GM19455 (cell line): Measurements from ENCODE around the gene POLR1A.

Experiments
- ATAC-seq: cut with Tn5 transposase; IDR thresholded peaks from one replicate; pipeline ENCODE4 v1.9.1; 2021; ENCODE audit not compliant: unreplicated experiment

POLR1A gene

DNA sequence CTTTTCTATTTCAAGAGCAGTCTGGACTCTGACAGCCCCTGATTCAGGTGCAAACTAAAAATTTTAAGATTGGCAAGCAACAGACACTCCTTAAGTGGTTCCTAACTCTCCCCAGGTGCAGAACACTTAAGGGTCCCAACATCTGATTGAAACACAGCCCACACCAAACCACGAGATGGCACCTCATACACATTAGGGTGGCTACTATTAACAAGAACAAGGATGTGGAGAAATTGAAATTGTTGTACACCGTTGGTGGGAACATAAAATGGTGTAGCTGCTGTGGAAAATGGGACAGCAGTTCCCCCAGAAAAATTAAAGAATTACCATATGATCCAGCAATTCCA lies 82.3 kb downstream of the POLR1A start:
- ATAC-seq, result no peak

DNA sequence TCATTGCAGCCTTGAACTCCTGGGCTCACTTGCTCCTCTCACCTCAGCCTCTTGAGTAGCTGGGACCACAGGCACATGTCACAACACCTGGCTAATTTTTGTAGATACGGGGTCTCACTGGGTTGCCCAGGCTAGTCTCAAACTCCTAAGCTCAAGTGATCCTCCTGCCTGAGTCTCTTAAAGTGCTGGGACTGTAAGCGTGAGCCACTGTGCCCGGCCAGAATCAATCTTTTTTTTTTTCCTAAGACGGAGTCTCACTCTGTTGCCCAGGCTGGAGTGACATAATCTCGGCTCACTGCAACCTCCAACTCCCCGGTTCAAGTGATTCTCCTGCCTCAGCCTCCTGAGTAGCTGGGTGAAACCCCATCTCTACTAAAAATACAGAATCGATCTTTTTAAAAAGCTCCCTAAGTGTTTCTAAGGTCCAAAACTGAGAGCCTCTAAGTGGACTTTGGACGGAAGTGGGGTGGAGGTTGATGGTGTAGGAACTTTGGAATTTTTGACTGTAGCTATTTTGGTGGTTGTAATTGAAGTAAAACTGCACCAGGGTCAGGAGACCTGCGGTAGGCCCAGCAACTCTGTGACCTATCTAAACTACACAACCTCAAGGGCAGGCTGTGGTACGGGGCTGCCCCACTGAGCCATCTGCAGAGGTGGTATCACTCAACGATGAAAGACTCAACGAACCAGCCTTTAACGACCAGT lies 82.9 kb downstream of the POLR1A start:
- no peak for ATAC-seq

DNA sequence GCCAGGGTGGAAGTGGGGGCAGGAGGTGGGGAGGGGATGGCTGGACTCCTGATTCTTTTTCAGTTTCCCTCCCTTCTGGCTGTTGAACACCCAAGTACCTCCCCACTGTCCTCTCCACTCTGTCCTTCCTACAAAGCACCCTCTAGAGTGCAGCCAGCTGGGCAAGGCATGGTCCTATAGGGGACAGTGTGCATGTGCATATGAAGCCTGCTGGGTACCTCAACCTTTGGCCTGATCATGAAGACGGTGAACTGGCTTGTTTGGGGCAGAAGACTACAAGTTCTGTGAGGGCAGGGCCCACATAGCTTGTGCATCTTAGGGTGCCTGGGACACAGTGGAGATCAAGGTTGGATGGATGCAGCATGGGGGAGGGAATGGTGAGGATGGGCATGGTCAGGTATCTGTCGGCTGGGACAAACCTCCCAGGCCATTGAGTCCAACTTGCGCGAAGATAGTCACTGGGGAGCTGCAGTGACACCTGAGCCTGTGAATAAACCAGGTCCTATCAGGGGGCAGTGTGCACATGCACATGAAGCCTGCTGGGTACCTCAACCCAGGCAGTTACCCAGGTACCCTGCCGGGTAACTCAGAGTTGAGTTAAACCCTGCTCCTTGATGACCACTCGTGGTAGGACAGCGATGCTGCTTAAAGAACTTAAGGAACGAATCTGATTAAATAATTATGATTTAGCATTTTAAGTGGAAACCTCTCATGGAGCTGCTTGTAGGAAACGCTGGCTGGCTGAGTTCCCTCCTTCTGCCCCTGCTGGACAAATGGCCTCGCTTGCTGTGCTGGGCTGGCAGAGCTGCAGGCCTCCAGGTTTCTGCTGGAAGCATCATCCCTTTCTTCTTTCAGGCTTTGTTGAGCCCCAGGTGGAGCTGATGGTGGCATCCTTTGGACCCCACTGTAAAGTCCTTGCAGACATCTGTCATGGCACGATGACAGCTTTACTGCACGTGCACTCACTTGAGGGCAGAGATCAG lies 84.0 kb downstream of the POLR1A start:
- no peak for ATAC-seq

DNA sequence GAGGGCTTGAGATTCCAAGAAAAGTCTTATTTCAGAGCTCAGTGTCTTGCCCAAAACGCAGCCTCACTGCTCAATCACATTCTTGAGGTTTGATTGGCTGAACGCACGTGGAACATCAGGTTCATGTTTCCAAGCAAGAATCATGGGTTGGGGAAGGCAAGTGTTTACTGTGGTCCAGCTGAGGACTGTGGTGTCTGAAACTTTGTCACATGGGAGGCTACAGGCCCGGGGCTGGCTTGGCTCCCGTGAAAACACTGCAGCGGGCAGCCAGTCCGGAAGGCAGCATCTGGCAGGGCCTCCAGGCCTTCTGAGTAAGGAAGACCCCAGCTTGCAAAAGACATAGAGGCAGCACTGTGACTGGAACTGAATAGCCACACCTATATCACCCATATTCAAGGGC lies 84.7 kb downstream of the POLR1A start:
- ATAC-seq, result no peak

DNA sequence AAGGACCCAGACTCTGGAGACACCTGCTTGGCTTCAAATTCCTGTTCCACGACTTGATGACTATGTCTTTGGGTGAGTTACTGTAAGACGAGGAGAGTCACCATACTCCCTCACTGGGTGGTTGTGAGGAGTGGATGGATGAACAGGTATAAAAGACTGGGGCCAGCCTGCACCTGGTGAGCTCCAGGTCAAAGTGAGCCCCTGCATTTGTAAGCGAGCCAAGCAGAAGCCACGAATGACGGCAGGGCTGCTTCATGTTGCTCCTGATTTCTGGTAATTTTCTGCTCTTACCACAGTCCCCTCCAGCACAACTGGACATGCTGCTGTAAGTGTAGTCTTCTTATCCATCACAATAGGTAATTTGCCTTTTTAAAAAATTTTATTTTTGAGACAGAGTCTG lies 86.6 kb downstream of the POLR1A start:
- ATAC-seq, result no peak

DNA sequence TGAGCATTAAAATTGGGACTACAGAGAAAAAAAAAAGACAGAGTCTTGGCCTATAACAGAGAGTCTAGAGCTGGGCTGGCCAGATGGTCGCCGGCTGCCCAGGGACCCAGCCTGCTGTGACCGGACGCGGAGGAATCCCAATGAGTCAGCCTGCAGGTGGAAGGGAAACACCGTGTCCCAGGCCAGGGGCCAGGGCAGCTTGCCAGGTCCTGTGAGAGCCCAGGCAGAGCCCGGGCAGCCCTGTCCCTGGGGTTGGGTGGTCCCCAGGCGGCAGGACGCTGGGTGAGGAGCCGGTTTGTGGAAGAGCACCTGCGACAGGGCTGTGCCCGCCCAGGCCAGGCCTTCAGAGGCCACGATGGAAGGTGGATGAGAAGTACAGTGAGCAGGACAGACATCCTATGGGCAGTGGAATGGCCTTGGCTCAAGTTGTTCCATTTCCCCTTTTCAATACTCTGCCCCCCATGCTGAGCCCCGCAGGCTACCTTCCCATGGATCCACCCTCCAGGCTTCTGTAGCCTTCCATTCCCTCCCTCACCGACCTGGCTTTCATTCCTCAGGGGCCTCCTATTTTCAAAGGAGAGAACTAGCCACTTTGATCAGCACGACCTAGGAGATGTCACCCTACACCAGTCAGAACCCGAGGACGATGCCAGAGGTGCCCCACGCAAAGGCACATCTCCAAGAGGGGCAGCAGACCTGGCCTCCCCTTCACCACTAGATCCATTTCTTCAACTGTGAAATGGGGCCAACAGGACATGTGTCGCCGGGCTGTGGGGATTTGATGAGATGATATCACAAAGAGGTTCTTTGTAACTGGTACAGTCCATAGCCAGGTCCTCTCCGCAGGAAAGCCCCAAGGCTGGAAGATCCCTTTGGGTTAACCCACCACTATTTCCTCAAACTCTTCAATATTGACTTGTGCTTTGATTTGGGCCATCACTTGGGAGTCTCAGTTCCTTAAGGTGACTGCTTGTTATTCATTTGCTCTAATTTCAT lies 87.5 kb downstream of the POLR1A start:
- ATAC-seq, result no peak

DNA sequence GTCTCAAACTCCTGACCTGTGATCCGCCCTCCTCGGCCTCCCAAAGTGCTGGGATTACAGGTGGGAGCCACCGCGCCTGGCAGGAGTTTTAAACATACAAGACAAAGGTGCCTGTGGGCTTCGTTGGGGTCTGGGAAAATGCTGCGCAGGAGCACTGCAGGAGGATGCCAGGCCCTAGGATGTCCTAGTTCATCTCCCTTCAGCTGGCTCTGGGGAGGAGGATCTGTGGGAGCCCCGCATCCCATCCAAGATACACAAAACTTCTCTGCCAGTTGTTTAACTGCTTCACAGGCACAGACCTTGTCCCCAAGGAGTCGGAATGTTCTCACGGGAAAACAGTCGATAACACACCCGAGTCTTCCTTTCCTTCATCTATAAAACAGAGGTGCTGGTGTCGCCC lies 89.1 kb downstream of the POLR1A start:
- ATAC-seq, result no peak

DNA sequence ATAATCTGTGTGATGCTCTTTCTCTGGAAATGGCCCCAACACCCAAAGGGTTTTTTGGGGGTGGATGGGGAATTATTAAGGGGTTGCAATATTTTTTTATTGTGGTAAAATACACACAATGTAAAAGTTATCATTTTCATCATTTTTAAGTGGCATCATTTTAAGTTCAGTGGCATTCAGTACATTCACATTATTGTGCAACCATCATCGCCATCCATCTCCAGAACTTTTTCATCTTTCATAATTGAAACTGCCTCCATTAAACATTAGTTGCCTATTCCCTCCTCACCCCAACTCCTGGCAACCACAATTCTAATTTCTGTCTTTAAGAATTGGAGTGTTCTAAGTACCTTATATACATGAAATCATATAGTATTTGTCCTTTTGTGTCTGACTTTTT lies 90.0 kb downstream of the POLR1A start:
- ATAC-seq, result no peak

DNA sequence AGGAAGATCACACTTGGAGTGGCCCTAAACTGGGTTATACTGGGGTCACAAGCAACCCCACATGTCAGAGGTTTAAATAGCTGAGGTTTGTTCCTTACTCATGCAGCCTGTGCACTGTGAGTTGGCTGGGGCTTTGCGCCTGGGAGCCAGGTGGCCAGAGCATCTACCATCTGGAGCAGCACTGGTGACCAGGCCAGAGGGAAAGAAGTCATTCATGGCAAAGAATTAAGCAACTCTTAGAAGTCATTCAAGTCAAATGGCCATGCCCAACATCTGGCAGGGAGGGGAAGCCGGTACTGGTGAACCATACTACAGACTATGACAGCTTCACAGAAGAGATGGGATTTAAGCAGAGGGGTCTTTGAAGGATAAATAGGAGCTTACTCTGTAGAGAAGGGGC lies 90.7 kb downstream of the POLR1A start:
- no peak for ATAC-seq

DNA sequence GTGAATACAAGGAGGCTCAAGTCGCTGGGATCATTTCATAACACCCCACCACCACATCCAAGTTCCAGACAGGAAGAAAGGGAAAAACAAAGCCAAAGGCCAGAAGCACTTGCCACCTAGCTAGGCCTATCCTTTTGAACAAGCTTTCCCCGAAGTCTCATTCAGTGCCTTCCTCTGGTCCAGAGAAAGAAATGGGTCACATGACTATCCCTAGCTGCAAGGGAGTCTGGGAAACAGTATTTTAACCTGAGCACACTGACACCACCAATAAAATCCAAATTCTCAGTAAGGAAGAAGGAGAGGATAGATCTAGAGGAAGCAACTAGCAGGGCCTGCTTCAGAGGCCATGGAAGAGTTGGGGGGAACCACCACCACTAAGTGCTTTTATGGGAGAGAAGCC lies 91.2 kb downstream of the POLR1A start:
- no peak for ATAC-seq

DNA sequence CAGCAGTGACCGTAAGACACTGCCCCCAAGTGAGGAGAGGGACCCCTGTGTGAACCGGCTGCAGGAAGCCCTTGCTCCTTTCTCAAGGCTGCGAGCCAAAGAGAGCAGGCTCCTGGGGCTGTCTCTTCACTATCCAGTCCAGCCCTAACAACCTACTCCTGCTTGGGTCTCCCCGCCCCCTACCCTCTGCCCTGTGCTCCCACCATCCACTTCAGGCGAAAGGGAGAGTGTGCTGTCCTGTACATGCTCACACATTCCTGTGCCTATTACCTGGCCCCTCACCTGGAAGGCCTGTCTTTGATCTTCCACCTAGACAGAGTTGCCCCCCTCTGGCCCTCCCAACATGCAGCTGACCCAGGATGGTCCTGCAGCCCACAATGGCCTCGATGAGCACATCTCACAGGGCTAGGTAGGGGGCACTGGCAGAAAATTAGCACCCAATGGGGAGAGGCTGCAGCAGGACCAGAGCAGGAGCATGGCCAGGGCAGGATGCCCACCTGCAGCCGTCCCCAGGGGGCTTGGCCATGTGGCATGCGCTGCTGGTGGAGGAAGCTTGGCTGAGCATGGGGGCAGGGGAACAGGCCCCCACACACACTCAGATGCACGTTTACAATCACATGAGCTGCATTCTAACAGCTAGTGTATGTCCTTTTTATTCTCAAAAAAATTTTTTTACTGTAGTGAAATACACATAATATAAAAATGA lies 93.5 kb downstream of the POLR1A start:
- no peak for ATAC-seq

DNA sequence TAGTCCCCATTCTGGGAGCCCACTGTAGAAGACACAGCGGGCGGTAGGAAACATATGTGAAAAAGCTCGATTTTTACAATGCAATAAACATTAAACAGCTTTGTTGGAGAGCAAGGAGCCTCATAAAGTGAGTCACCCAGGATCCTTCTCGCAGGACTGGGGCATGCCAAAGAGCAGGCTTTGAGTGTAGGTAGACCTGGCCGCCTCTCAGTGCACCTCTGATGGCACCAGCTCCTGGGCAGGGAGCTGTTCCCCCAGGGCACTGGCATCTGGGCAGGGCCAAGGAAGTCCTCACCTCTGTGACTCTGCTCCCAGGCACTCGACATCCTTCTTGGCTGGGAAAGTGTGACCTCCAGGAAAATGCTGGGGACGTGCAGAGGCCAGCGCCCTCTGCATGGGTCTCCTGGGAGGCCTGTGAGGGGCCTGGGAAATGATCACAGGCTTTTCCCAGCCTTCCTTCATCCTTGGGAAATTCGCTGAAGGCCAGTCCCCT lies 94.2 kb downstream of the POLR1A start:
- no peak for ATAC-seq

DNA sequence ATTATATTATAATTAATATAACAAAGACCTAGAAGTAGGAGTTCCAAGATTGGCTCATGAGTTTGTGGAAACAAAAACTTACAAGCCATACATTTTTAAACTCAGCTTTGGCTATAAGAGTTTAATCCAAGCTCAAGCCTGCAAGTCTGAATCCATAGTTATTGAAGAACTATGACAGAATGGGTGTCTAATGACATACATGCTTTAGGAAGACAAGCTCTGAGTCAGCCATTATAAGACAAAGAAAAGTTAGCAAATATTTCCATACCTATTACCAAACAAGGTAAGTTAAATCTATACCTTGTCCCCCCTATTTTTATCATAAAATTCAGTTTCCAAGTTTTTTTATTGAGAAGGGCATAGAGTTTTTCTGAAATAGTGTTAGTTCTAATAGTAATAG lies 95.6 kb downstream of the POLR1A start:
- ATAC-seq, result no peak

DNA sequence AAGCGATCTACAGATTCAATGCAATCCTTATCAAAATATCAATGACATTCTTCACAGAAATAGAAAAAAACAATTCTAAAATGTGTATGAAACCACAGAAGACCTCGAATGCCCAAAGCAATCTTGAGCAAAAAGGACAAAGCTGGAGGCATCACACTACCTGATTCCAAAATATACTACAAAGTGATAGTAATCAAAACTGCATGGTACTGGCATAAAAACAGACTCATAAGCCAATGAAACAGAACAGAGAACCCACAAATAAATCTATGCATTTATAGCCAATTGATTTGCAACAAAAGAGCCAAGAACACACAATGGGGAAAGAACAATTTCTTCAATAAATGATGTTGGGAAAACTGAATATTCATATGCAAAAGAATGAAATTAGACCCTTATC lies 99.2 kb downstream of the POLR1A start:
- no peak for ATAC-seq

DNA sequence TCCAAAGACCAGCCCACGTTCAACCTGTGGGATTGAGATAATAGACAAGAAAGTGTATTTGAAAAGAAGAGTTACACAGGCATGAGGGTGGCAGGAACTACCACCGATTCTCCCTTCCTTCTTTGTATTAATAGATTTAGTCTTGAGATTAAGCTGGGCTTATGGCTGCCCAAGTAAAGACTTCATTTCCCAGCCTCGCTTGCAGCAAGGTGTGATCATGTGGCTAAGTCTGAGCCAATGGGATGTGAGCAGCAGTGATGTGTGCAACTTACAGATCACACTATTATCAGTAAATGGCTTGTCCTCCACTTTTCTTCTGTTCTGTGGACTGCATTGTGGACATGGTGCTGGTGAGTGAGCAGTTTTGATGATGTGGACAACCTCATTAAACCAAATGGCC lies 101.7 kb downstream of the POLR1A start:
- no peak for ATAC-seq

DNA sequence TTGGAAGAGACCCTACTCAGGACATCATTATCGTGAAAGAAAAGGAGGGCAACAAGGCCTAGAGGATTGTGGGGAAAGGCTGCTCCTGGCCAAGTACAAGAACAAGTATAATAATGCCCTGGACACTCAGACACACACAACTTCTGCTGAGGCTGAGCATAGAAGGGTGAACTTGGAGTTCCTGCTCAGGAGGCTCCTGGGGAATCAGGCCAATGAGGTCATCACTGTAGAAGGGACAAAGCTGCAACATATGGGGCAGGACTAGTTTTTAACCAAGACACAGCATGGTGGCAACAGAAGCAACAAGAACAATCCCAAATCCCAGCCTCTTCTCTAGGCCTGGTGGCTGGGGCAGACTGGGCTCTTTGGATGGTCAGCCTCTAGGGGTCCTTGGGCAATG lies 102.6 kb downstream of the POLR1A start:
- no peak for ATAC-seq

DNA sequence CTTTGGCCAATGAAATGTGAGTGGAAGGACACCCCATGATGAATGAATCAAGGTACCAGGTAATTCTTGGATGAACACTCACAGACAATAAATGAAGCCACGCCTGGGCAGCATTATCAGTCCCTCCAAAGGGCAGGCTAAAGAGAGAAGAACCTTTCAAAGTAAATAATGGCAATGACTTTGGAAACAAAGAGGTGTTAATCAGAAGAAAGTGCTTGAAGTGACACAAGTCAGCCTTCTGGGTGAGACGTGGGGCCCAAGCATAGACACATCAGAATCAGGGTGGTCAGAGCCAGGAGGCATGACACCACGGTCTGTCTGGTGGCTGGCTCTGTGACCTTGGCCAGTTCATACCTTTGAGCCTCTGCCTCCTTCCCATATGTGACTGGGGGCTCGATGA lies 103.3 kb downstream of the POLR1A start:
- no peak for ATAC-seq

DNA sequence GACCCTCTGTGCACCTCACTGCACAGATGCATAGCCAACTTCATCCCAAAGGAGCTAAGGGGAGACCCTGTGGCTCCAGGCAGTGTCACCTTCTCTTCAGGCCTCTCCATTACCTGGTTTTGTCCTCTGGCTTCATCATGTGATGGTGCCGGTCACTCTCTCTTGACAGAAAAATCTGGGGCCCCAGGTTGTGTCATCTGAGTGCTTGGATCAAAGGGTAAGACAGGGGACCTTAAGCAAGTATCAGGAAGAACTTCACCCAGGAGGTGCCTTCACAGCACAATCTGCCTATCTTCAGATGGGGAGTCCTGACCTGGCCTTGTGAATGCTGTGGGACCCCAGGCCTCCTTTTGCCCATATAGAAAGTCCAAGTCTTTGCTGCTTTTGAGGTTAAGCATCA lies 104.4 kb downstream of the POLR1A start:
- no peak for ATAC-seq

DNA sequence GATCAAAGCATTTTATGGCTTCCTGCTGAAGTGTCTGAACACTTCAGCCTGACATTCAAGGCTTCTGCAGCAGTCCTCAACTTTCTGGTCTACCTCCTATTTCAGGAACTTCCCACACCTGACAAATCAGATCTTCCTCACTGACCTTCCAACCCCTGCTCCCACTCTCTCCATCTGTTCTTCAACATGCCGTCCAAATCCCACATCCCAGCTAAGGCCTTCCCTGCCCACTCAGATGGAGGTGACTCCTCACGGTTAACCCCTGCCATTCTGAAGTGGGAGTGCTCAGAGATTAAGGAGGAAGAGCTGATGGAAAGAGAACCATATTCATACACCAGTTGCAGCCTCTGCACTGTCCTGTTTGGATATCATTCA lies 104.8 kb downstream of the POLR1A start:
- ATAC-seq, result no peak

DNA sequence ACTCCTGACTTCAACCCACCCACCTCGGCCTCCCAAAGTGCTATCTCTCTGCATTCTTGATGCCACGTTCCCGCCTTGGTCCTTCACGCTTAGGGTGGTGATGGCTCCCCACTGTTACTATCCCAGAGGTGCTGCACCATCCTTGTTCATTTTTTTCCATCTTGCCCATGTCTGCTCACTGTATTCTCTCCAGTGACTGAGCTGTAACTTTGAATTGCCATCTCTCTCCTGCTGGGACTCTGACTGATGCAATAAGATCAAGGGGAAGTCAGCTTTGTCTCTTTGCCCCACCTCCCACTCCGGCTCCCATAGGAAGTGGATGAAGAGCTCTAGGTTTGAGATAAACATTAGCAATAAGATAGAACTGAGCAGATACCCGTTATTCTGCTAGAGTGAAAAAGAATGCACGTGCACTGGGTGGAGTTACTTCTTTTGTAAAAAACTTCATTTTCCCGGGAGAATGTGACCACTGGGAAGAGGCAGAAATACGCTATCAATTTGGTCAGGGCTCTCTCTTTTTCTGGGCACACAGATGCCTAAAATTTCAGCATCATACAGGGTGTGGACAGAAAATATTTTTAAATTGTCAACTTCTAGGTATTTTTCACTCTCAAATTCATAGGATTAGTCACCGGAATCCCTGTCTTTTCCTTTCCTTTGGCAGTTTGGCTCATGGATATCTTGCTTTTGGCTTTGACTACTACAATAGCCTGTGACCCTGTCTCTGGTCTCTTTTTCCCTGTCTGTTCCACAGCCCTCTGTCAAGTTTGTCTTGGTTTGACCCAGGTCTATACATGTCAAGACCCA lies 105.4 kb downstream of the POLR1A start:
- no peak for ATAC-seq
